22Rv1 (cell line): Measurements from ENCODE around the gene MAP2K4.

Experiments
- H3K27ac ChIP-seq: fragments of 450-650 bp; 2 replicates; pipeline ENCODE4 v1.5.1; 2017
- CTCF ChIP-seq: fragments of 450-650 bp; IDR thresholded peaks from 2 replicates; pipeline ENCODE4 v1.5.1; 2017; ENCODE audit warnings: mild to moderate bottlenecking
- ZFX ChIP-seq: fragments of 450-650 bp; IDR thresholded peaks from 2 replicates; pipeline ENCODE4 v1.6.1; 2017; ENCODE audit warnings: antibody characterized with exemption, borderline replicate concordance

MAP2K4 gene

GRCh38 chr17:12067485-12067884, 46.8 kb downstream of the MAP2K4 start:
- TF ChIP-seq CTCF: no peak
- TF ChIP-seq ZFX: no peak

GRCh38 chr17:12068946-12069345, 48.3 kb downstream of the MAP2K4 start:
- TF ChIP-seq CTCF (no peak), ZFX (no peak)
- H3K27ac ChIP-seq: no peak overlapping the region

More at GRCh38 chr17:12067485-12067884, 46.8 kb downstream of the MAP2K4 start:
- H3K27ac ChIP-seq: no peak overlapping the region

GRCh38 chr17:12070561-12070960, 49.9 kb downstream of the MAP2K4 start:
- TF ChIP-seq CTCF (no peak), ZFX (no peak)
- H3K27ac ChIP-seq: no peak overlapping the region

- TF ChIP-seq CTCF (no peak), ZFX (no peak)
- H3K27ac ChIP-seq: no peak overlapping the region
These were observed 53.7 kb downstream of the MAP2K4 start for GRCh38 chr17:12074346-12074745.

- no peak for TF ChIP-seq CTCF
- TF ChIP-seq ZFX: no peak
- H3K27ac ChIP-seq: no peak overlapping the region
These were observed 57.1 kb downstream of the MAP2K4 start for GRCh38 chr17:12077773-12078172.

GRCh38 chr17:12078791-12079190, 58.1 kb downstream of the MAP2K4 start:
- no peak overlapping the region for H3K27ac ChIP-seq

GRCh38 chr17:12081720-12082119, 61.0 kb downstream of the MAP2K4 start:
- H3K27ac ChIP-seq: no peak overlapping the region

More at GRCh38 chr17:12078791-12079190, 58.1 kb downstream of the MAP2K4 start:
- TF ChIP-seq CTCF (no peak), ZFX (no peak)

More at GRCh38 chr17:12081720-12082119, 61.0 kb downstream of the MAP2K4 start:
- TF ChIP-seq ZFX: no peak
- TF ChIP-seq CTCF: no peak
